Smooth muscle cell of the brain vasculature (primary cell): ENCODE data around the gene CLEC5A.
"Not testable (repeated sequence)": the region's sequence is repeated elsewhere in the genome, so short reads cannot be mapped to it uniquely, and the experiment has no call there.

Source experiments
- DNase-seq: peaks from one replicate; pipeline ENCODE4 v3.0.0-alpha.2; 2012; ENCODE audit warnings: low read depth, low spot score

The CLEC5A gene

DNA sequence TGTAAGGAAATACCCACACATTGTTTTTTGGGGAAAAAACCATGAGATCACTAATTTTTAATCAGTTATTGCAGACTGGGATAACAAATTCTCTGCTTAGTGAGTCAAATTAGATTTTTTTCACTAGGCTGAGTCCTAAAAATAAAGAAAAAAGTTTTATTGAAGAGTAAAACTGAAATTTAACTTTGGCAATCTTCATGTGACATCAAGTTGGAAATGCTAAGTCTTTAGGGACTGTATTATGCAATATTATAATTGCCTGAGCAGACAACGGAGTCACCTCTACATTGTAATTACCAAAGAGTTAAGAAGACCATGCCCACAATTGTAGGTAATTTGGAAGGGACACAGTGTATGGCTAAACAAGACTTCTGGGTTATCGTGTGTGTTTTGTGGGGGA is 2.2 kb upstream of the CLEC5A start:
- no peak for DNase-seq

DNA sequence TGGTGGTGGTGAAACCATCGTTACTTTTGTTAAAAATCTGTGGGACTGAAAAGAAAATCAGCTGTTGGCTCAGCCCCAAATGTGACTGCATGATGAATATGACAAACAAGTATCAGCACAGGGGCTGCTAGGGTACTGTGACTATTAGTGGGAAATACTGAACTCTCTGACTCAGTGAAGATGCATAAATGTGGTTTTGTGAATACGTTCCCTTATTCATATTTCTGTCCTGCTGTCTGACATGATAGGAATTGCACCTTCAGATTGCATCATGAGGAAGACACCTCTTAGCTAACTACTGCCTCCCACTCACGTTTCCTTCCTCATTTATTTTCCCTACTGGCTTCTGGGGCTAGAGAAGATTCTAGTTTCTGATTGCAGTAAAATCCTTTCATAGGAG is 1.4 kb downstream of the CLEC5A start:
- no peak for DNase-seq

DNA sequence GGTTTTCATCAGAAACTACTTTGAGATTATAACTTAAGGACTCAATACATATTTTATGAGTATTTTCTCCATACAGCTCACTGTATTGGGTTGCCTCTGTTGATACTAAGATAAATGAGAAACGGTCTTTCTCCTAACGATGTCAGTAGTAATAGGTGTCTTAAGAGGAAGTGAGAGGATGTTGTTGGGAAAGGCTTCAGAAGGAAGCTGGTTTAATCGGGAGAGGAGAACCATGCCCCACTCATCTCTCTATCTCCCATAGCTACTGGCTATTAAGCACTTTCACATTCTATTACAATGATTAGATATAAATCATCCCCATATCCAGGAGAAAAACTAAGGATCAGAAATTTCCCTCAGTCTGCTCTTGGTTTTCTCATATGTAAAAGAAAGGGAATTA is 2.0 kb downstream of the CLEC5A start:
- no peak for DNase-seq

DNA sequence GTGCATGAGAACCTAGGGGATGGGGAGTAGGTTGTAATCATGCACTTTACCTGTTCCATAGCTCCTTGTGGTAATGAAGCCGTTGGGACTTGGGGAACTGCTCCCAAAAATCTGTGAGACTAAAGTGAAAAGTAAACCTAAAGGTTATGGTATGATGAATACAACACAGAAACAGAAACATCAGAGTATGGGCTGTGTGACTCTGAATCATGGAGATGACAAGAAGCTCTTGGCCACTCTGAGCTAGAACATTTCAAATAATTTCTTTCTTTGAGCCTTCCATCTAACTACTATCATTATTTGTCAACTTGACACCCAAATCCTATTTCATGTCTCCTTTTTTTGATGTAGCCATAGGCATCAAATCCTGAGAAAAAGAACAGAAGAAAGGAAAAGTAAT is 2.9 kb downstream of the CLEC5A start:
- no peak for DNase-seq

DNA sequence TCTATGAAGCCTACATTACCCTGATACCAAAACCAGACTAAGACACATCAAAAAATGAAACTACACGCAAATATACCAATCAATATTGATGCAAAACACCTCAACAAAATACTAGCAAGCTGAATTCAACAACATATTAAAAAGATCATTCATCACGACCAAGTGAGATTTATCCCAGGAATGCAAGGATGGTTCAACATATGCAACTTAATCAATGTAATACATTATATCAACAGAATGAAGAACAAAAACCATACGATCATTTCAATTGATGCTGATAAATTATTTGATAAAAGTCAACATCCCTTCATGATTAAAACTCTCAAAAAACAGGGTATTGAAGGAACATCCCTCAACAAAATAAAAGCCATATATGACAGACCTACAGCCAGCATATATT is 5.7 kb downstream of the CLEC5A start:
- DNase-seq, result no peak

DNA sequence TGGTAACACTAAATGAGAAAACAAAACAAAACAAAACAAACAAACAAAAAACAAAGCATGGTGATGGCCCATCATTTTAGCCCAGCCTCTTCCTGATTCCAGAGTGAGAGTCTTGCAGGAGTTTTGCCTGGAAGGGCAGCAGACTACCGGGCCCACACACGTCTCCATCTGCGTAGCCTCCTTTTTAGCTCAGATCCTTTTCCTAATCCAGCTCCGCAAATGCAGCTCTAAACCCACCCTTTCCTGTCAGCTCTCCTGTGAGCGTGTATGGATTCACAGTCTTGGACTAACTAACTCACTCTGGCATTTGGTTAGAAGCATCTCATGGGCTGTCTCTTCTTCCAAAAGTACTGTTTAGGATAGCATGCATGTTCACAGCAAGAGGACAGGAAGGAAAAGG is 16.6 kb downstream of the CLEC5A start:
- DNase-seq, result no peak

DNA sequence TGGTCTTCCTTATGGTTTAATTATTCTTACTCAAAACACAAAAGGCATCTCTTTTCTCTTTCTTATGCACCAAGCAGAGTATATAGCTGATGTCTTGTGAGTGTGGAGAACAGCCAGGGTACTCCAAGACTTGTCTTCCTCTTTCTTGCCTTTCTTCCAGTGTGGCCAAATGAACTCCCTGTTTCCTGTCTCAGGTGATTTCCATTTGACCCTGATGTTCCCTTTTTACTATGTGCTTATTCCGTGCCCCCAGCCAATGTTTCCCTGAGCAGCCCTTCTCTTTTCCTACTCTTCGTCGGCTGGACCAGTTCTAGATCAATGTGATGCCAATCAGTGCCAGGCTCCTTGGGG is 18.0 kb downstream of the CLEC5A start:
- DNase-seq, result no peak

DNA sequence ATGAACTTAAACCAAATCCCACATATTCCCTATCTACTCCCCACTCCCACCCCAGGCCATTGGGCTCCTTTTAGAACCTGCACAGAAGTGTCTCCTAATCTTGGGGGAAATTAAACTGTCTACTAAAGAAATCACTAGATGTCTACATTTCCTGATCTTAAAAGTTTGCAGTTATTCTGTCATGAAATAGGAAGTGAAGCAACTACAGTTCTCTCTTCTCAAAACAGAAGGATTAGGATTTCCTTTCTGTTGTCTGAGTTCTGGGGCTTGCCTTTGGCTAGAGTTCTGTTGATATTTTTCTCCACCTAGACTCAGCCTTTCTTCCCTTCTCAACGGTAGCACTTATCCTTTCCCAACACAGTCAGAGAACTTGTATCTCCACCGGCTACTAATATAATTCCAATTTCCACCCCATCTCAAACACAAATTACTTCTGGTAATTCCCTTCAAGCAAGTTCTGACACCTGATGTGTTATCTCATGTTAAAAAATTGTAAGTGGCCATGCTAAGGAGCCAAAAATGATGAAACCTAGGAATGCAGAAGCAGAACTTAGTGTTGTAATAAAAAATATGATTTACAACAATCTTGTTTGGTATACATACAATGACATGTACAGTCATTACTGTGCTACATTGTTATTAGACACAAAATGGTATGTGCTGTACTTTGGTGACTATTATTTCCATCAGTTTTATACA is 18.5 kb downstream of the CLEC5A start:
- DNase-seq, result no peak

DNA sequence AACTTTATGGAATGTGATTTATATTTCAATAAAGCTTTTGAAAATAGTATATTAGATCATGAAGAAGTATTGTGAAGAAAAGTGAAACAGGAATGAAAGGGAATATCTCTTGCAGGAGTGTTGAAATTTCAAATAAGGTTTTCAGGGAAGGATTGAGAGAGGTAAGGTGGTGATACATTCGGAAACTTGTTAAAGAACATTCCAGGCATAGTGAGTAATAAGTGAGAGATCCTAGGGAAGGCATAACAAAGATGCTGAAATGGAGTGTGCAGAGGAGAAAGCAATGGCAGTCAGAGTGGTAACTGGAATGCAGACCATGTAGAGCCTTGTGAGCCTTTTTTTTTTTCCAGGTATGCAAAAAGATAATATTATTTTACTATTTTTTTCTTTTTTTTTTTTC is 26.5 kb downstream of the CLEC5A start:
- DNase-seq, result no peak

DNA sequence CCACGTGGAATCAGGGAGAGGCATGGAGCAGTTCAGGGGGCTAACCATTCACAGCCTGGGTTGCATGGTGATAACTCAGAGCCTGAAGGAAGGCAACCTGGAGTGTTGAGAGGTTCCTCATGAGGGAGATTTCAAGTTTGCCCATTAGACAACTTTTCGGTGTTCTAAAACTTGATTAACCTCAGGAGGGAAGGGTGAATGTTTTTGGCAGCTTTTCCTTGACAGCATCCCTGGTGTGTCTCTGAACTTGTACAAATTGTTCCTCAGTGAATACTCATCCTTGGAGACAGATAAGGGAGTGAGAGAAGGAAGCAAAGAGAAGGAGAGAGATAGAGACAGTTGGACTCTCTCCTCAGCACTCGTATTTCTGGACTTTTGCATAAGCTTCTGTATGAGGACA is 30.7 kb downstream of the CLEC5A start, which contains the start of gene OR9A4:
OR9A4 (plus strand) TSS at position 301 of the 400 bp plus-strand sequence. CDS start 2,477 bp downstream, outside the sequence.
- DNase-seq, result no peak

DNA sequence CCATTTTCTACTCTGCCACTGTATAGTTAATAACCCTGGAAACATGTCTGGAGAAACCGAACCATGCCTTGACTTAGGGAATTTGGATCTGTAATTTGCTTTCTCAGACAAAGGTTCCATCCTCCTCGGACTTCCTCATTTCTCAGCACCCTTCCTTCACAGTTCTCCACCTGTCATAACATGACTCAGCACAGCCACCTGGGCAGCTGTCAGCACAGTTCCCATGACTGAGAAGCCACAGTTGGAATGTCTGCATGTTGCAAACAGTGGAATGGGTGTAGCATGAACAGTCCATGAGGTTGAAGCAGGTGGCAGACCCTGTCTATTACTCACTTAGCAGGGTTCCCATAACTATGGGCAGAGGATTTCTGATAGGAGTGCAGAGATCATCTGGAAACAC is 31.2 kb downstream of the CLEC5A start:
- DNase-seq, result no peak

DNA sequence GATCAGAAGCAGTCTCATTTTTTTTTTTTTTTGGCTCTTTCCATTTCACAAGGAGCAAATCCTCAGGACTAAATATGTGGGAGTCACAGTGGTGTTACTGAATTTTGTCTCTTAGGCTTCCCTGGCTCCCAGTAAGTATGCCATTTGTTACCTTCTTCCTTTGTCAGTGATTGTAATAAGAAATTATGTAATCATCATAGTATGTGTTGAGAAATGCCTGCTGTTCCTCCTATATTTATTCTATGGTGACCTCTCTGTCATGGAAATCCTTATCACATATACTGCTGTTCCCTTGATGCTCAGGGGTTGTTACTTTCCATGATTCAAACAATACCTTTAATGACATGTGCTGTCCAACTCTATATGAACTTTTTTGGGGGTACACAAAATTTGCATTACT is 35.4 kb downstream of the CLEC5A start:
- no peak for DNase-seq

DNA sequence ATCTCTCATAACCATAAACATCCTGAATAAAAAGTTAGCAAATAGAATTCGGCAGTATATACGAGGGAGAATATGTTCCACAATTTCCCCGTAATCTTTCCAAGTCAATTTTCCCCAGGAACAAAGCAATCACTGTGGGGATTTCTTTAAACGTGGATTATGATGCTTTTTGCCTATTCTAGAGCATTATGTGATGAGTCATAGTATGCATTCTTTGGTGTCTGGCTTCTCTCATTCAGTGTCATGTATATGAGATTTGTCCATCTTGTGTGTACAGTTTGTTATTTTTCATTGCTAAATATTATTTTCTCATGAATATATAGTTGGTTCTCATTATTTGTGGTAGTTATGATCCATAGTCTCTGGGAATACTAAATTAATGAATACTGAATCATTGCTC is 40.5 kb downstream of the CLEC5A start:
- no peak for DNase-seq

DNA sequence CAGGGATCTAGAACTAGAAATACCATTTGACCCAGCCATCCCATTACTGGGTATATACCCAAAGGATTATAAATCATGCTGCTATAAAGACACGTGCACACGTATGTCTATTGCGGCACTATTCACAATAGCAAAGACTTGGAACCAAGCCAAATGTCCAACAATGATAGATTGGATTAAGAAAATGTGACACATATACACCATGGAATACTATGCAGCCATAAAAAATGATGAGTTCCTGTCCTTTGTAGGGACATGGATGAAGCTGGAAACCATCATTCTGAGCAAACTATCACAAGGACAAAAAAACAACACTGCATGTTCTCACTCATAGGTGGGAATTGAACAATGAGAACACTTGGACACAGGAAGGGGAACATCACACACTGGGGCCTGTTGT is 47.4 kb downstream of the CLEC5A start:
- not testable (repeated sequence) for DNase-seq

DNA sequence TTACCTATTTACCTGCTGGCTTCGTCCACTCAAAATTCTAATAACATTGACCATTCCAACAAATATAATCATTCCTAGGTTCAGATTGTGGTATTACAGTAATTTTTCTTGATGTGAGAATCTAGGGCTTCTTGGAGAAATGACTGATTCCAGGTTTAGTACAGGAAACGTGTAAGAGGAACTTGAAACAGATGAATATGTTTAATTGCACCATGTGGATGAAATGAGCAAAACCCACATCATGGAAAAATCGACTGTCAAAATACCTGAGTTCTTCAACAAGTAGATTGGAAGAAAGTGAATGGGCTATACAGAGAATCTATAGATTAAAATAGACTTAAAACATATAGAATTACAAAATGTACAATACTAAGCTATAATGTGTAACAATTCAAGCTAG is 55.4 kb downstream of the CLEC5A start:
- no peak for DNase-seq

DNA sequence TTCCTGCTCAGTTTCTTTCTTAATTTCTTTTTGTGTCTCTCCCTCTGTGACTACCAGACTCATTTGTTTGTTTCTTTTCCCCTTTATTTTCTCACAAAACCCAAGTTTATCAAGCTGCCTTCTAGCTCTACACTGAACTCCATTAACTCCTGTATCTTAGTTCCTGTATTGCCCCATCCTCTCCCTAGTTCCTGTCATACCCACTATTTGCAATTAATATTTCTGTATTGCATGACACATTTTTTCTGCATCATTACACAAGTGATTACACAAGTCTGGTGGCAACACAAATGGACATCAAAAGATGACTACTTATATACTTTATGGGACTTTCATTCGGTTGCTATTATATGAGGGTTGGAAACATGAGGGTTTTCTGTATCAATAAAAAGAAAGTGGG is 57.5 kb downstream of the CLEC5A start:
- no peak for DNase-seq

DNA sequence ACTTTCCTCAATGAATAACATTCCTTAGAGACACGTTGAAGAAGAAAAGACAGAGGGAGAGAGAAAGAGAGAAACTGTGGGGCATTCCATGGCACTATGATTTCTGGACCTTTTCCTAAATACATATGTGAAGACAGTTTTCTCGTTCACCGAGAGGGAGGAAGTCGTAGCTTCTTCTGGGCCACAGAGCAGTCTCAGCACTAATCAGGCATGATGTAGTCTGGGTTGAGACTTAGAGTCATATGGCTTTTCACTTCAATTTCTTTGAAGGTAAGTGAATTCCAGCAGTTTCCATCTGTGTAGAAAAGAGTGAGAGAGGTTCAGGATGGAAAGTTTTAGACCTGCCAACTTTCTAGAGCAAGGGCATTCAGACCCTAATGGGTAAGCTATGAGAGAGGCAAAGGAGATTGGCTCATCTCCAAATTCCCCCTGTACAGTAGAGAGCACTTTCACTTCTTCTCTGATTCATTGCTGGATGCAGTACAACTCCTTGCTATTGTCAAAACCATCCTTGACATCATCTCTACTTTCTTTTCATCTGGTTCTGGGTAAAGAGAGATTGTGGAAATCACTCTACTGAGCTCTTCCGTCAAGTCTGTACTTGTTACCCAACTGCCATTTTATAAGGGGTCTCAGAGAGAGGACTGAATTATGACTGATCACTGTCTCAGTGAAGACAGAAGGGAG is 62.1 kb downstream of the CLEC5A start:
- DNase-seq, result no peak

DNA sequence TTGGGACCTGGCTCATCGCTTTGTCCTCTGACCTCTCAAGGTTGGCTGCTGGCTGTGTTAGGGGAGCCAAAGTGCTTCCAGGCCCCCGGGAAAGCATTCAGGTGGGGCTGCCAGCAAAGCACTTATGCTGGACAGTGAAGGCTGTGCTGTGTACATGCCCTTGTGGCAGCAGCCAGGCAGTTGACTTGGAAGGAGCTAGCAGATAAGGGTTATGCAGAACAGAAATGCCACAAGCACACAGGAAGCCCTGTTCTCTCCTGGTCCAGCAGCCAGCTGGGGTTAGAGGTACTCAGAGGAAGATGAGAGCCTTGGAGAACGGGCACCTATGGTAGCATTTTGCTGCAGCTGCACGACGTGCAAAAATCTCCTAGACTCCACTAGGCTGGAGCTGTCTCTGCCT is 65.8 kb downstream of the CLEC5A start:
- DNase-seq, result no peak

DNA sequence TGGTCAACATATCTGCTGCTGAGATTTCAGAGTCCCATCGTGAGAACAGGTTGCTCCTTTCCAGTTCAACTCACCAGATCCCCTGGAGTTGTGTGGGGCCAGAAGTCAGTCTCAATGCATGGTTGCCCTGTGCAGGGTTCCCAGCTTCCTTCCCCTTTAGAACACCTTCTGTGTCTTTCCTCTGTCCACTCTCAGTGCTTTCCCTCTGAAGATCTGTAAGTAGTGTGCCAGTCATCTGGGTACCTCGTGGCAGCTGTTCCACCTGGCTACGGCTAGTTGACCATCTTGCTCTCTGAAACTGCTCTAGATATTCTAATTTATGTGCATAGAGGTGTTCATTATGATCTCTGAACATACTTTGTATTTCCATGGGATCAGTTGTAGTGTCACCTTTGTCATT is 69.4 kb downstream of the CLEC5A start:
- DNase-seq, result no peak
